Measurements from ENCODE around the gene LDHB.
"Not testable (repeated sequence)": the region's sequence is repeated elsewhere in the genome, so short reads cannot be mapped to it uniquely, and the experiment has no call there.

LDHB gene

GRCh38 chr12:21604245-21605101 is 53.2 kb downstream of the LDHB start, which contains the start of gene GYS2:
Gene GYS2, minus strand, starts transcription at chr12:21604847. Its CDS starts 255 bp downstream, at chr12:21604592.
- Histone ChIP-seq H3K27me3 (ENCODE audit: control insufficient read depth, insufficient read depth, low read length) (no peaks in the 10 kb centered on the region), H3K4me3 (ENCODE audit: low read length) (no peak within 1 kb of the TSS), H3K4me2 (ENCODE audit: low read length) (no peak within 1 kb of the TSS), H3K36me3 (ENCODE audit: insufficient read depth, low read length) (no peaks in the 10 kb centered on the region), H3K9me3 (replicated peaks; ENCODE audit: low read length) (no peaks in the 10 kb centered on the region), H3K4me1 (ENCODE audit: control insufficient read depth, insufficient read depth, low read length) (no peaks in the 10 kb centered on the region), H3K9ac (ENCODE audit: low read depth, low read length) (no peak within 1 kb of the TSS)

GRCh38 chr12:21602774-21603173 is 54.9 kb downstream of the LDHB start:
- Histone ChIP-seq H3K36me3 (ENCODE audit: insufficient read depth, low read length) (no peaks in the 10 kb centered on the region), H3K4me1 (ENCODE audit: control insufficient read depth, insufficient read depth, low read length) (no peaks in the 10 kb centered on the region), H3K9me3 (replicated peaks; ENCODE audit: low read length) (no peaks in the 10 kb centered on the region), H3K27me3 (ENCODE audit: control insufficient read depth, insufficient read depth, low read length) (no peaks in the 10 kb centered on the region), H3K4me3 (ENCODE audit: low read length) (no peak overlapping the region), H3K9ac (ENCODE audit: low read depth, low read length) (no peak overlapping the region), H3K4me2 (ENCODE audit: low read length) (no peak overlapping the region)

- Histone ChIP-seq H3K36me3 (ENCODE audit: insufficient read depth, low read length) (no peaks in the 10 kb centered on the region), H3K9me3 (replicated peaks; ENCODE audit: low read length) (no peaks in the 10 kb centered on the region), H3K27me3 (ENCODE audit: control insufficient read depth, insufficient read depth, low read length) (no peaks in the 10 kb centered on the region)
Observed at GRCh38 chr12:21600196-21600595, 57.4 kb downstream of the LDHB start.

GRCh38 chr12:21599143-21599999 is 58.3 kb downstream of the LDHB start:
- Histone ChIP-seq H3K9me3 (replicated peaks; ENCODE audit: low read length) (no peaks in the 10 kb centered on the region), H3K27me3 (ENCODE audit: control insufficient read depth, insufficient read depth, low read length) (no peaks in the 10 kb centered on the region), H3K4me1 (ENCODE audit: control insufficient read depth, insufficient read depth, low read length) (no peaks in the 10 kb centered on the region), H3K36me3 (ENCODE audit: insufficient read depth, low read length) (no peaks in the 10 kb centered on the region), H3K4me3 (ENCODE audit: low read length) (no peak overlapping the region), H3K9ac (ENCODE audit: low read depth, low read length) (no peak overlapping the region), H3K4me2 (ENCODE audit: low read length) (no peak overlapping the region)

More at GRCh38 chr12:21600196-21600595, 57.4 kb downstream of the LDHB start:
- no peak overlapping the region for H3K4me3 ChIP-seq (ENCODE audit: low read length)
- no peaks in the 10 kb centered on the region for H3K4me1 ChIP-seq (ENCODE audit: control insufficient read depth, insufficient read depth, low read length)
- H3K9ac ChIP-seq (ENCODE audit: low read depth, low read length): no peak overlapping the region
- no peak overlapping the region for H3K4me2 ChIP-seq (ENCODE audit: low read length)

GRCh38 chr12:21598651-21599050 is 59.0 kb downstream of the LDHB start:
- Histone ChIP-seq H3K4me2 (ENCODE audit: low read length) (no peak overlapping the region), H3K9ac (ENCODE audit: low read depth, low read length) (no peak overlapping the region), H3K27me3 (ENCODE audit: control insufficient read depth, insufficient read depth, low read length) (no peaks in the 10 kb centered on the region), H3K9me3 (replicated peaks; ENCODE audit: low read length) (no peaks in the 10 kb centered on the region), H3K36me3 (ENCODE audit: insufficient read depth, low read length) (no peaks in the 10 kb centered on the region), H3K4me3 (ENCODE audit: low read length) (no peak overlapping the region), H3K4me1 (ENCODE audit: control insufficient read depth, insufficient read depth, low read length) (no peaks in the 10 kb centered on the region)

GRCh38 chr12:21595356-21595755 is 62.3 kb downstream of the LDHB start:
- H3K9me3 ChIP-seq (replicated peaks; ENCODE audit: low read length); H3K27me3 ChIP-seq (ENCODE audit: control insufficient read depth, insufficient read depth, low read length): not testable (repeated sequence)

GRCh38 chr12:21585485-21585884 is 72.2 kb downstream of the LDHB start:
- Histone ChIP-seq H3K27me3 (ENCODE audit: control insufficient read depth, insufficient read depth, low read length) (no peaks in the 10 kb centered on the region), H3K4me1 (ENCODE audit: control insufficient read depth, insufficient read depth, low read length) (no peaks in the 10 kb centered on the region), H3K9ac (ENCODE audit: low read depth, low read length) (no peak overlapping the region), H3K9me3 (replicated peaks; ENCODE audit: low read length) (no peaks in the 10 kb centered on the region), H3K36me3 (ENCODE audit: insufficient read depth, low read length) (no peaks in the 10 kb centered on the region), H3K4me3 (ENCODE audit: low read length) (no peak overlapping the region), H3K4me2 (ENCODE audit: low read length) (no peak overlapping the region)

More at GRCh38 chr12:21595356-21595755, 62.3 kb downstream of the LDHB start:
- H3K36me3 ChIP-seq (ENCODE audit: insufficient read depth, low read length); H3K4me3 ChIP-seq (ENCODE audit: low read length); H3K9ac ChIP-seq (ENCODE audit: low read depth, low read length); H3K4me2 ChIP-seq (ENCODE audit: low read length); H3K4me1 ChIP-seq (ENCODE audit: control insufficient read depth, insufficient read depth, low read length): not testable (repeated sequence)

All from skeletal muscle satellite cell (primary cell).